ENCODE results near the gene CPO.

The CPO gene

GRCh38 chr2:206974551-206974950, 35.2 kb downstream of the CPO start:
- no peak for DNase-seq (ENCODE audit: low spot score)

DNA sequence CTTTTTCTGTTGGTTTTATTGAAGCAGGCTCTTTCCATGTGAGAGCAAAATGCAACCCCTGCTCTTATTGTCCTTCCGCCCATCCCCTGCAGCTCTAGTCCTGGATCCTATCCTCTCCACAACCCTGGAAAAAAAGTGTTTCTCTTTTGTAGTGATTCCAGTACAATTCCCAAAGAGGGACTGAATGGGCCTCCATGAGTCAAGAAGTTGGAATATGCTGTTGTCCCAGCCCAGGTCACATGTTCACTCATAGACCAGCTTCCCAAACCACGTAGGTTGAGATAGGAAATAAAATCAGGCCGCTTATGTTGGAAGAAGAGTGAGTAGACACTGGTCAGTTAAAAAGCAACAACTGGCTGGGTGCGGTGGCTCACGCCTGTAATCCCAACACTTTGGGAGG, 39.4 kb downstream of the CPO start:
- no peak for DNase-seq (ENCODE audit: low spot score)

DNA sequence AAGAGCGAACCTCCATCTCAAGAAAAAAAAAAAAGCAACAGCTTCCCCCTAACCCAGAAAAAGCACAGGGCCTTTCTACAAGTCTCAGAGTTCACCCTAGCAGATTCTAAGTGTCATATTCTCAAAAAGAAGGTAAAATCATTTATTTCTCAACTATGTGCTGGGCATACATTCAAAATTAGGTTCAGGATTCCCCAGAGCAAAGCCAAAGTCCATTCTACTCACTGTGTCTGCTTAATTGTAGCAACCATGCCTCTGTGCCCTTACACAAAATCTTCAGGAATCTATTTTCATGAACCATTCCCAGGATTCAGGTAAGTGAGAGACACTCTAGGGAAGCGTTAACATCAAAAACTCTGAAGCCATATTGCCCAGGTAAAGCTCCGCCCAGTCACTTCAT, 40.0 kb downstream of the CPO start:
- DNase-seq (ENCODE audit: low spot score) = no peak

- no peak for DNase-seq (ENCODE audit: low spot score)
These were observed 40.6 kb downstream of the CPO start for GRCh38 chr2:206979922-206980321.

- DNase-seq (ENCODE audit: low spot score) = no peak
These were observed 41.1 kb downstream of the CPO start for GRCh38 chr2:206980413-206980812.

- no peak for DNase-seq (ENCODE audit: low spot score)
These were observed 41.9 kb downstream of the CPO start for GRCh38 chr2:206981086-206981674.

GRCh38 chr2:206981739-206982340, 42.5 kb downstream of the CPO start:
- DNase-seq (ENCODE audit: low spot score) = peak; percentile 6

DNA sequence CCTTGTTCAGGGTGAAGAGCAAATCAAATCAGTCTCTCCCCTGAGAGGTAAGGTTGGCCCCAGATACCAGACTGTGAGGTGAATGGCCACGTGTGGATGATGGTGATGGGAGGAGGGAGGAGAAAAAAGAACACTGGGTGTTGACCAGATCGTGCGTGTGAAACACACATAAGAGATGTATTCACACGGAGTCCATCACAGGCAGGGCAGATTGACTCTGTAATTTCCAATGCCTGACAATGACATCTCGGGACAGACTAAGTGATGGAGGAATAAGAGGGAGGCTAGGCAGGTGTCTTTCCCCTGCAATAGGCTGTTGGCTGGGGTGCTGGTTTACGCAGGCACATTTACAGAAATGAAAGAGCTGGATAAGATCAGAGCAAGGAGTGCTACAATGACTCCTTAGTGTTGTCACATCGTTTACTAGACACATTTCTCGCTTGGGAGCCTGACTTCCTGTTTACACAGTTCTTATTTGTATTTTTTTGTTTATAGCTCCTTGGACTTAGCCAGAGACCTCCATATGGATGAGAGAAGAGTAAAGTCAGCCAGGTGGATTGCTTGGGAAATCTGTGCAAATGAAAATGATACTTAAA, 43.1 kb downstream of the CPO start:
- DNase-seq (ENCODE audit: low spot score) = no peak

GRCh38 chr2:206983161-206983859, 44.0 kb downstream of the CPO start:
- DNase-seq (ENCODE audit: low spot score) = no peak

DNA sequence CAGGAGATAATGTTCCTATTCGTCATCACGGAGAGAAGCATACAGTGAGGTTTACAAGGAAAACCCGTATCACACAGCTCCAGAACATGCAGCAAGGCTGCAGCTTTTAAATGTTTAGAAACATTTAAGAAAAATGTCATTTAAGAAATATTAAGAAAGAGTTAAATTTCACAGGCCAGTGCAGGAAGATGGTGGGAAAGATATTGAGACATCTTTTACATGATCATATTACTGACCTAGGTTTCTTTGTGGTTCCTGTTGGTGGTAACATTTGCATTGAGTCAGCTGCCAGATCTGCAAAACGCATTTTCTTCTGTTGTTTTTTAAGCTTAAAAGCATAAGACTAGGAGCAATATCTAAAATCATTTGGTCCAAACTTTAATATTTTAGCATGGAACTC, 44.9 kb downstream of the CPO start:
- no peak for DNase-seq (ENCODE audit: low spot score)

DNA sequence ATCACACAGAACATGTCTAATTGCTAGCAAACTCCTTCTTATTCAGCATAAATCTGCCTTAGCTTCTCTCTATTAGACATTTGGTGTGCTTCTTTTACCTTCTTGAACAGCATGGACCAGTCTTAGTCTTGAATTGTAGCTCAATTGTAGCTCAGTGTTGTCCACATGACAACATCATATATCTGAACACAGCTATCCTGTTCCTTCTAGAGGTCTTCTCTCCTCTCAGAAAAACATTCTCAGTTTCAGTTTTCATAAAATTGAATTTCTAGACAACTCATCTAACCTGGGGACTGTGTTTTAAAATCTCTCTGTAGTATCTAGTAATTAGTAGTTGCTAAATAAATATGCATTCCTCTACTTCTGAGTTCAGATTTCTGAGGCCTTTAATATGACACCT, 47.6 kb downstream of the CPO start:
- DNase-seq (ENCODE audit: low spot score) = no peak

- no peak for DNase-seq (ENCODE audit: low spot score)
These were observed 48.5 kb downstream of the CPO start for GRCh38 chr2:206987810-206988209.

DNA sequence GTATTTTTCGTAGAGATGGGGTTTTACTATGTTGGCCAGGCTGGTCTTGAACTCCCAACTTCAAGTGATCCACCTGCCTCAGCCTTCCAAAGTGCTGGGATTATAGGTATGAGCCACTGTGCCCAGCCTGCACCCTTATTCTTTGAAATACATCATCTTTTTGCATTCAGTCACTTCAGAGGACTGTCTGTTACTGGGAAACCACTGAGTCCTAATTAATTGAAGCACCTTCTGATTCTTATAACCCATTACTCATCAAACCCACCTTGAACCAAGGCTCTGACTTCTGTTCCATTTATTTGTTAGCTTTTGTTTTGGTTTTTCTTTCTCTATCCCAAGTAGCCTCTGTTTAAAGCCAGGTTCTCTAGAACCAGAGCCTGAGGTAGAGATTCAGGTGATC, 49.6 kb downstream of the CPO start:
- no peak for DNase-seq (ENCODE audit: low spot score)

- DNase-seq (ENCODE audit: low spot score) = peak; percentile 53
These were observed 50.0 kb downstream of the CPO start for GRCh38 chr2:206989311-206989710.

- DNase-seq (ENCODE audit: low spot score) = no peak
These were observed 51.0 kb downstream of the CPO start for GRCh38 chr2:206990360-206990759.

DNA sequence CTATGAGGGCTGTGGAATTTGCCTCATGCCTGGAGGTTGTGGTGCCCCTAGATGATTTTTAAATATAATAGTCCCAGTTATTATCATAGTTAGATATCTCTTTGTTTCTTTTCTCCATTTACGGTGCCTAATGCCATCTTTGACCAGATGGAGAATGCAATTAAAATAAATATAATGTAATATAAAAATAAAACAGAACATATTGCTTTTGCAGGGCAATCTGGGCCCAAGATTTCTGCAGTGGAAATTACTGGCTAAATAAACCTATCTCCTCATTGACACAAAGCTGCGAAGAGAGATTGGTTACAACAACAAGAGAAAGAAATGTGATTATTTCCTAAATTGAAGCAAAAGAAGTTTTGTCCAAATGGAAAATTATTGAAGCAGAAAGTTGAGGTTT, 51.8 kb downstream of the CPO start:
- DNase-seq (ENCODE audit: low spot score) = no peak

DNA sequence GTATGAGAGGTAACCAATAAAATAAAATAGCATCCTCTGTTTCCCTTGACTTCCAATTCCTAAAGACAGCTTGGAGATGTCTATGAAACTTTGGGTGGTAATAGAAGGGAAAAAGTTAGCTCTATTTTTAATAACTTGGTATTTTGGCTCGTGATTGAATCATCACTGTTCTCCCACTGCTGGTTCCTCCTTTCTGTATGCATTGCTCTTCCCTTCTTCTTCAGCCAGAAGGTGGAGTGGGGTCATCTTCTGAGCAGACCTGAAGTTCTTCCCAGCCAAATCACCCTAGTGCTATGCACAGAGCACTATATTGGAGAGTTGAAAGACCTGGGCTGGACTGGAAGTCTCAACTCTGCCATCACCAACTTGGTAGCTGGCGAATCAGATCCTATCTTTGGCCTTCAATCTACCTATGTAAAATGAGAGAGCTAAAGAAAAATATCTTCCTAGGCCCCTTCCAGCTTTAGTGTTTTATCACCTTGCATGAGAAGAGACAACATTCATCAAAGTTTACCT, 54.1 kb downstream of the CPO start:
- no peak for DNase-seq (ENCODE audit: low spot score)

GRCh38 chr2:206993964-206994363, 54.6 kb downstream of the CPO start:
- no peak for DNase-seq (ENCODE audit: low spot score)

DNA sequence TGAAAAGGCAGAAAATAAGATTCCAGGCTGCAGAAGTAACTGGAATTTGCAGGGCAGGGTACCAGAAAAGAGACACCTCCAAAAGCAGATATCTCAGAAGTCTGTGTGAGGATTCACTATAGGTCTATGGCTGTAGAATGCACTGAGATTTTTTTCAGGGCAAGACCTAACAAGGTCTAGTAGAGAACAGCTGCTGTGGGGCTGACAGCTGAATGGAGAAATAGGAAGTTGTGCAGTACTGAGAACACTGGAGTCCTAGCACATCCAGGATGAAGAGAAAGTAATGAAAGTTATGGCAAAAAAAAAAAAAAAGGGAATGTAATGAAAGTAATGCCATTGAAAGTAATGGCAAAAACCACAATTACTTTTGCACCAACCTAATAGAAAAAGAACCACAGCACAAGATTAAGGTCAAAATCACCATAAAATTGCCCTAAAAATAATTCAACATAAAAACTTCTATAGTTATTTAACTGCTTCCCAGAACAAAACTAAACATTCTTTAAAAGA, 57.3 kb downstream of the CPO start:
- DNase-seq (ENCODE audit: low spot score) = no peak

DNA sequence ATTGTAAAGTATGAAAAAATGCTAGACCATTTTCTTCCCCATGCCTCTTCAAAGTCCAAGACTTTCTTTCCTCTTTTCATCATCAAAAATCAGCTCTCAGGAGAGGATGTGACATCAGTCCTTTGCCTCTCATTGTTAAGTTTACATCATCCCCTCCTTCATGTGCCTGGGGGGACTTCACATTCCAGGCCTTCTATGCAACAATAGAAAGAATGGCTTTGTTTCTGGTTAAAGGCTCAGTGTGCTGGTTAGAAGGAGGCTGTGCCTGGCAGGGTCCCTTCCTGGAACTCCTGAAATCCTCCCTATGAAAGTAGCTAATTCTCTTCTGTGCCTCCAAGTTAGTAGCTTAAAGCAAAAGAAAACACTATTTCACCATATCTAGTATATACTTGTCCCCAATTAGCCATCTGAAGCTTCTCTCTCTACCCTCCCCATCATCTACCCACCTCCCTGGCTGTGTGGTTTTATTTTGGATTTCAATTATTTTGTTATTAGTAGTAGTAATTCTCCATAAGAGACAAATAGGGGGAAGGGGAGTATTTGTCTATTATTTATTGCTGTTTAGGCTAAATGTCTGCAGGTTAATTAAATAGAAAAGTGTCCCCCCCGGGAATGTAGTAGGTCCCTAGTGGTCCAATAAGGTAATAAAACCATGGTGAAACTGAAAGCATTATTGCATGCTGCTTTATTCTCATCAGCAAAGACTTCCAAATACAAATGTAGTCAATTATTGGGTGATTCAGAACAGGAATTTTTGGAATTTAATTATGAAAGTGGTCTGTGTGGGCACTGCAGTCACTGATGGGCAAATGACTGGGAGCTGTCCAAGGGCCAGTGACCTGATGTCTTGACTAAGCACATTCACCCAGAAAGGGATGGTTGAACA, 69.0 kb downstream of the CPO start:
- DNase-seq (ENCODE audit: low spot score) = no peak

DNA sequence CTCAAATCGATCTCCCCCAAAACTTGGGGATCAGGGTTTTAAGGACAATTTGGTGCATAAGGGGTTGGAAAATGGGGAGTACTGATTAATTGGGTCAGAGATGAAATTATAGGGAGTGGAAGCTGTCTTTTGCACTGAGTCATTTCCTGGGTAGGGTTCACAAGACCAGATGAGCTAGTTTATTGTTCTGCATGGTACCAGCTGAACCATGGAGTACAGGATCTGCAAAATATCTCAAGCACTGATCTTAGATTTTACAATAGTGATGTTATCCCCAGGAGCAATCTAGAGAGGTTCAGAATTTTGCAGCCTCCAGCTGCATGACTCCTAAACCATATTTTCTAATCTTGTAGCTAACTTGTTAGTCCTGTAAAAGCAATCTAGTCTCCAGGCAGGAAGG, 73.1 kb downstream of the CPO start:
- DNase-seq (ENCODE audit: low spot score) = no peak

DNA sequence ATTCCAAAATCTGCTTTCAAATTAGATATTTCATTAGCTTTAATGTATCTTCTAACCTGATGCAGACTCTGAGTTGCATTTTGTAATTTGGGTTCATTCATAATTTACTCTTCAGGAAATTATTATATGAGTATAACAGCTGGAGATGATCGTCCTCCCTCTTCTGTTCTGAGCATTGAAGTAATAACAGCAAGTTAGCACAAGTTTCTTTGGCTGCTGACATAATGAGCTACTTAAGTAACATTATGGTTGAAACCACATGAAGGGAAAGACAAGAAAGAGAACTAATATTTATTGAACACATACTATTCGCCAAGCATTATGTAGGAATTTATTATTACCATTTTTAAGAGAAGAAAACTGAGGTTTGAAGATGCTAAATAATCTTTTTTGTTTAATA, 75.1 kb downstream of the CPO start:
- DNase-seq (ENCODE audit: low spot score) = no peak

Data from NAMALWA (cell line).